ENCODE measurements around the gene ASCL2. TPM values are rescaled to one million over a fixed set of nuclear protein-coding genes. Genes with fewer than 3 reads are reported as not detected.

The ASCL2 gene
- polyA plus RNA-seq, 3 donors, result 0.19 to 0.63 TPM; not detected in 1

- WGBS, 3 donors, result 68 to 94% (median 78%) methylated on average over 1 of the region's 1 CpG
- H3K27ac ChIP-seq (ENCODE audit: low read depth, low read length), result no peak overlapping the region
Measured at GRCh38 chr11:2221024-2221423, 49.4 kb downstream of the ASCL2 start.

- 70 to 82% (median 76%) methylated on average over 3 of the region's 3 CpGs for WGBS, 3 donors
Measured at GRCh38 chr11:2220173-2220771, 50.1 kb downstream of the ASCL2 start.

GRCh38 chr11:2219318-2220017 lies 50.9 kb downstream of the ASCL2 start:
- 76 to 83% (median 82%) methylated on average over 6 of the region's 6 CpGs for WGBS, 3 donors
- H3K27ac ChIP-seq (ENCODE audit: low read depth, low read length), result no peak overlapping the region

More at GRCh38 chr11:2220173-2220771, 50.1 kb downstream of the ASCL2 start:
- H3K27ac ChIP-seq (ENCODE audit: low read depth, low read length), result no peak overlapping the region

Other genes with a start within 250 kb of the ASCL2 start
- 100 to 1,000 TPM in 1 of 3 donors, 10 to 100 TPM in 1, 1 to 10 TPM in 1; 6.7 to 133 (median 31.7) TPM for gene IGF2, start 131.2 kb downstream of the ASCL2 start, polyA plus RNA-seq
- gene INS, start 109.4 kb downstream of the ASCL2 start, polyA plus RNA-seq, result 1,000 to 10,000 TPM in 1 of 3 donors, 1 to 10 TPM in 2; 1.8 to 8,847 (median 2.5) TPM
- under 1 TPM in 1 of 3 donors, not detected in 2; 0.17 TPM for gene TH, start 98.8 kb downstream of the ASCL2 start, polyA plus RNA-seq
- 1 to 10 TPM in 1 of 3 donors, under 1 TPM in 2; 0.62 to 1.8 (median 0.79) TPM for gene C11orf21, start 31.3 kb upstream of the ASCL2 start, polyA plus RNA-seq
- 1 to 10 TPM in 2 of 3 donors, under 1 TPM in 1; 0.75 to 1.9 (median 1.7) TPM for gene TSPAN32, start 31.4 kb upstream of the ASCL2 start, polyA plus RNA-seq
- gene CD81, start 106.7 kb upstream of the ASCL2 start, polyA plus RNA-seq, result 1,000 to 10,000 TPM in 1 of 3 donors, 100 to 1,000 TPM in 2; 296 to 1,314 (median 632) TPM
- 10 to 100 TPM; 21.0 to 58.0 (median 49.8) TPM for gene TSSC4, start 130.2 kb upstream of the ASCL2 start, polyA plus RNA-seq
- under 1 TPM in 1 of 3 donors, not detected in 2; 0.61 TPM for gene TRPM5, start 173.9 kb upstream of the ASCL2 start, polyA plus RNA-seq
- 10 to 100 TPM in 1 of 3 donors, 1 to 10 TPM in 2; 4.8 to 28.1 (median 9.6) TPM for gene KCNQ1, start 174.4 kb upstream of the ASCL2 start, polyA plus RNA-seq

Measured in adipose tissue (tissue), 3 donors.